Testis (tissue), 2 donors: Measurements from ENCODE around the gene PLA2G7.

ENCODE experiments used
- POLR2A ChIP-seq: fragments of 450-650 bp; IDR thresholded peaks from one replicate; pipeline ENCODE4 v1.6.1; 2017; ENCODE audit warnings: antibody characterized with exemption, mild to moderate bottlenecking, moderate library complexity
- TF ChIP-seq, protein P1 (sequence below), 3 experiments: fragments of 450-650 bp in 2 of 3; fragments of 200-600 bp in 1 of 3; sonication (generic) in 1 of 3; IDR thresholded peaks; one replicate each; pipeline ENCODE4 v1.5.1; 2016 to 2019; ENCODE audit warnings: antibody characterized with exemption in 3 of 3, mild to moderate bottlenecking in 2 of 3, moderate library complexity in 1 of 3

GRCh38 chr6:46784535-46784934, 49.4 kb upstream of the PLA2G7 start:
- TF ChIP-seq, protein P1, sequence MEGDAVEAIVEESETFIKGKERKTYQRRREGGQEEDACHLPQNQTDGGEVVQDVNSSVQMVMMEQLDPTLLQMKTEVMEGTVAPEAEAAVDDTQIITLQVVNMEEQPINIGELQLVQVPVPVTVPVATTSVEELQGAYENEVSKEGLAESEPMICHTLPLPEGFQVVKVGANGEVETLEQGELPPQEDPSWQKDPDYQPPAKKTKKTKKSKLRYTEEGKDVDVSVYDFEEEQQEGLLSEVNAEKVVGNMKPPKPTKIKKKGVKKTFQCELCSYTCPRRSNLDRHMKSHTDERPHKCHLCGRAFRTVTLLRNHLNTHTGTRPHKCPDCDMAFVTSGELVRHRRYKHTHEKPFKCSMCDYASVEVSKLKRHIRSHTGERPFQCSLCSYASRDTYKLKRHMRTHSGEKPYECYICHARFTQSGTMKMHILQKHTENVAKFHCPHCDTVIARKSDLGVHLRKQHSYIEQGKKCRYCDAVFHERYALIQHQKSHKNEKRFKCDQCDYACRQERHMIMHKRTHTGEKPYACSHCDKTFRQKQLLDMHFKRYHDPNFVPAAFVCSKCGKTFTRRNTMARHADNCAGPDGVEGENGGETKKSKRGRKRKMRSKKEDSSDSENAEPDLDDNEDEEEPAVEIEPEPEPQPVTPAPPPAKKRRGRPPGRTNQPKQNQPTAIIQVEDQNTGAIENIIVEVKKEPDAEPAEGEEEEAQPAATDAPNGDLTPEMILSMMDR (IDR thresholded peaks at IDR 0.05): no peak
- TF ChIP-seq POLR2A: no peak
